K562 (cell line): ENCODE measurements around the gene YBEY. TPM values are rescaled to one million over a fixed set of nuclear protein-coding genes. Genes with fewer than 3 reads are reported as not detected.

Experiments
- BRD4 ChIP-seq: fragments of 200-600 bp; sonication (generic); IDR thresholded peaks from 2 replicates; pipeline ENCODE4 v1.6.1; 2017; ENCODE audit warnings: inconsistent platforms
- CHD7 ChIP-seq: fragments of 200-600 bp; sonication (generic); IDR thresholded peaks from one replicate; pipeline ENCODE4 v1.6.1; 2012; ENCODE audit warnings: mild to moderate bottlenecking, low read depth, low read length, inconsistent platforms
- FOXA1 ChIP-seq: fragments of 450-650 bp; IDR thresholded peaks from 2 replicates; pipeline ENCODE4 v1.6.1; 2016; ENCODE audit warnings: mild to moderate bottlenecking, borderline replicate concordance
- MTA1 ChIP-seq: fragments of 450-650 bp; IDR thresholded peaks from 2 replicates; pipeline ENCODE4 v1.6.1; 2017; ENCODE audit warnings: borderline replicate concordance
- NCOR1 ChIP-seq: fragments of 450-650 bp; IDR thresholded peaks from 2 replicates; pipeline ENCODE4 v1.6.1; 2016; ENCODE audit warnings: mild to moderate bottlenecking, moderate library complexity
- PPARD ChIP-seq: fragments of 250-450 bp; sonication (Bioruptor Pico); IDR thresholded peaks from 2 replicates; pipeline ENCODE4 v1.8.0; 2022; ENCODE audit warnings: inconsistent platforms, mild to moderate bottlenecking, moderate library complexity
- RERE ChIP-seq: sonication (generic); formaldehyde crosslinking; IDR thresholded peaks from 2 replicates; pipeline ENCODE4 v1.8.0; 2023; ENCODE audit warnings: missing genetic modification reagents, mild to moderate bottlenecking, borderline replicate concordance
- SREBF2 ChIP-seq: sonication (generic); formaldehyde crosslinking; IDR thresholded peaks from 2 replicates; pipeline ENCODE4 v1.4.0; 2020; ENCODE audit warnings: mild to moderate bottlenecking, missing genetic modification reagents
- U2AF2 ChIP-seq: fragments of 200-400 bp; formaldehyde crosslinking; optimal IDR thresholded peaks from 2 replicates; pipeline ENCODE3; 2017; ENCODE audit warnings: low read depth, mild to moderate bottlenecking, low read length
- polyA plus RNA-seq, 8 experiments: library from polyadenylated mRNA; depleted of rRNA in 4 of 8; stranded (reverse) in 5 of 8; unstranded in 3 of 8; fragments of >200 nt; fragmentation: Nextera tagmentation in 2 of 8; fragmentation: Illumina TruSeq in 1 of 8; extraction: Ambion mirVana in 2 of 8; extraction: Trizol in 1 of 8; gene quantifications; 2 replicates each; pipeline versions ENCODE4 v1.2.1 to v1.2.3, GENCODE V29; 2011 to 2014; ENCODE audit warnings: inconsistent platforms in 1 of 8, missing spikeins in 1 of 8
- total RNA-seq, 7 experiments: library from RNA; depleted of rRNA in 6 of 7; stranded (reverse); fragments of >200 nt in 6 of 7; fragmentation: Illumina TruSeq in 2 of 7; extraction: Trizol in 2 of 7; gene quantifications; 2 replicates each; pipeline versions ENCODE4 v1.2.1 to v1.2.3, GENCODE V29; 2011 to 2021; ENCODE audit warnings: low replicate concordance in 1 of 7
- TF ChIP-seq, protein P1 (sequence below): fragments of 250-450 bp; sonication (Bioruptor Pico); IDR thresholded peaks from 2 replicates; pipeline ENCODE4 v1.5.0; 2021

YBEY gene
- total and polyA plus RNA-seq, 9 of the 15 experiments (the other 6 are each of a cell fraction or from before 2014, with no cell fraction given) = 6.4 to 28.0 (median 12.4) TPM

DNA sequence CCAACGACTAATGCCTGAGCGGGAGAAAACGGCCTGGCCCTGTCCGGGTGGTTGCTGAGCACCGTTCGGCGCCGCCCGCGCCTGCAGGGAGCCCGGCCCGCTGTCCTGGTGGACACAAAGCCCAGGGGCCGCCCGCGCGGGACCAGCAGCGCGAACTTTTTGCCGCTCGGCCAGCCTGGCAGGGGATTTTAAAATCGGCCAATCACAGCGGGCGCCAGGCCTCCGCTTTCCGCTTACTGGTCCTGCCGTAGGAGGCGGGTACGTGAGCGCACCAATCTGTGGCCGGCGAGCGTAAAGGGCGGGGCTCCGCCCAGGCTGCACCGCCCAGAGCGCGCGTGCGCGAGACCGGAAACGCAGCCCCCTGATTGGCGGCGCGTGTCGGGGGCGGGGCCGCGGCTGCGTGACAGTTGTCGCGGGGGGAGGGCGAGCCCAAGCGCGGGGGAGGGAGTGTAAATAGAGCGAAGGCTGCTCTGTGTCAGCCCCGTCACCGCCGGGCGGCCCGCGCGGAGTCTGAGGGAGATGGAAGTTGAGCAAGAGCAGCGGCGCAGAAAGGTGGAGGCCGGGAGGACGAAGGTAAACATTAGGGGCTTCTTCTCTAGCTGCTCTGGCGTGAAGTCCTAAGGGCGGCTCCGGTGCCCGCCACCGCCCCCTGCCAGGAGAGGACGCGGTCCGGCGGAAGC, 37.7 kb downstream of the YBEY start, which contains the start of the genes C21orf58 and PCNT (continued):
- TF ChIP-seq CHD7 = no peak
- TF ChIP-seq MTA1 = no peak
- TF ChIP-seq RERE (CRISPR knock-in tag) = no peak
- TF ChIP-seq FOXA1 = 0 out of 2 replicates have a peak, but pooled peaks have one; percentile 63
- TF ChIP-seq, protein P1, sequence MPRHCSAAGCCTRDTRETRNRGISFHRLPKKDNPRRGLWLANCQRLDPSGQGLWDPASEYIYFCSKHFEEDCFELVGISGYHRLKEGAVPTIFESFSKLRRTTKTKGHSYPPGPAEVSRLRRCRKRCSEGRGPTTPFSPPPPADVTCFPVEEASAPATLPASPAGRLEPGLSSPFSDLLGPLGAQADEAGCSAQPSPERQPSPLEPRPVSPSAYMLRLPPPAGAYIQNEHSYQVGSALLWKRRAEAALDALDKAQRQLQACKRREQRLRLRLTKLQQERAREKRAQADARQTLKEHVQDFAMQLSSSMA (CRISPR knock-in tag) = no peak
- no peak for TF ChIP-seq SREBF2 (CRISPR knock-in tag)
- peak; percentile 86; the same call in 1 of the 2 replicates for TF ChIP-seq BRD4
- TF ChIP-seq PPARD = no peak
- TF ChIP-seq NCOR1 = peak; percentile 48
- TF ChIP-seq U2AF2 = no peak
